H9 (cell line): ENCODE data around the gene DDIAS. TPM values are rescaled to one million over a fixed set of nuclear protein-coding genes. Genes with fewer than 3 reads are reported as not detected.

Experiments used
- DNase-seq: peaks from one replicate; pipeline ENCODE4 v3.0.0-alpha.2; 2017
- H2AFZ ChIP-seq: one replicate; pipeline ENCODE4 v1.6.1; 2013; ENCODE audit warnings: mild to moderate bottlenecking, low read length, control low read depth, moderate library complexity
- H2AK5ac ChIP-seq: 2 replicates; pipeline ENCODE4 v1.6.1; 2013; ENCODE audit warnings: low read length, control low read depth, mixed read lengths; ENCODE audit not compliant: insufficient read length
- H2BK120ac ChIP-seq: one replicate; pipeline ENCODE4 v1.6.1; 2013; ENCODE audit warnings: low read depth, mild to moderate bottlenecking, low read length, control low read depth, inconsistent platforms; ENCODE audit not compliant: poor library complexity, severe bottlenecking
- H2BK12ac ChIP-seq: 2 replicates; pipeline ENCODE4 v1.6.1; 2013; ENCODE audit warnings: low read length, control low read depth, mixed read lengths, low read depth; ENCODE audit not compliant: insufficient read length
- H2BK15ac ChIP-seq: 2 replicates; pipeline ENCODE4 v1.6.1; 2013; ENCODE audit warnings: low read depth, low read length, control low read depth
- H2BK20ac ChIP-seq: one replicate; pipeline ENCODE4 v1.6.1; 2013; ENCODE audit warnings: low read depth, mild to moderate bottlenecking, low read length, control low read depth, inconsistent platforms; ENCODE audit not compliant: poor library complexity, severe bottlenecking
- H2BK5ac ChIP-seq: 2 replicates; pipeline ENCODE4 v1.6.1; 2013; ENCODE audit warnings: low read length, control low read depth, mixed read lengths; ENCODE audit not compliant: insufficient read length
- H3K14ac ChIP-seq: 2 replicates; pipeline ENCODE4 v1.6.1; 2013; ENCODE audit warnings: low read length, control low read depth; ENCODE audit not compliant: insufficient read depth
- H3K18ac ChIP-seq: 2 replicates; pipeline ENCODE4 v1.6.1; 2013; ENCODE audit warnings: low read depth, mild to moderate bottlenecking, mixed read lengths, low read length, control low read depth; ENCODE audit not compliant: insufficient read length
- H3K23ac ChIP-seq: 2 replicates; pipeline ENCODE4 v1.6.1; 2013; ENCODE audit warnings: low read length, control low read depth, mixed read lengths, low read depth; ENCODE audit not compliant: insufficient read length
- H3K23me2 ChIP-seq: 2 replicates; pipeline ENCODE4 v1.6.1; 2013; ENCODE audit warnings: low read depth, mild to moderate bottlenecking, mixed read lengths, low read length, control low read depth; ENCODE audit not compliant: insufficient read length, poor library complexity, severe bottlenecking
- H3K27ac ChIP-seq: 2 replicates; pipeline ENCODE4 v1.5.1; 2013; ENCODE audit warnings: low read length, control low read depth, mixed read lengths, low read depth; ENCODE audit not compliant: insufficient read length
- H3K27me3 ChIP-seq: 2 replicates; pipeline ENCODE4 v1.6.1; 2013; ENCODE audit warnings: low read length, control low read depth, inconsistent platforms; ENCODE audit not compliant: insufficient read depth
- H3K4ac ChIP-seq: 2 replicates; pipeline ENCODE4 v1.6.1; 2013; ENCODE audit warnings: low read depth, mild to moderate bottlenecking, control low read depth, inconsistent platforms, low read length, moderate library complexity
- H3K4me1 ChIP-seq: 2 replicates; pipeline ENCODE4 v1.6.1; 2013; ENCODE audit warnings: low read length, control low read depth, inconsistent platforms; ENCODE audit not compliant: insufficient read depth
- H3K4me2 ChIP-seq: 2 replicates; pipeline ENCODE4 v1.6.1; 2013; ENCODE audit warnings: low read length, control low read depth, mixed read lengths; ENCODE audit not compliant: insufficient read length, insufficient read depth
- H3K56ac ChIP-seq: 2 replicates; pipeline ENCODE4 v1.6.1; 2013; ENCODE audit warnings: low read depth, mild to moderate bottlenecking, mixed read lengths, low read length, control low read depth; ENCODE audit not compliant: insufficient read length
- H3K79me1 ChIP-seq: 2 replicates; pipeline ENCODE4 v1.6.1; 2013; ENCODE audit warnings: low read depth, mild to moderate bottlenecking, moderate library complexity, low read length, control low read depth, inconsistent platforms; ENCODE audit not compliant: insufficient read depth, poor library complexity, severe bottlenecking
- H3K79me2 ChIP-seq: 2 replicates; pipeline ENCODE4 v1.6.1; 2013; ENCODE audit warnings: low read length, control low read depth, inconsistent platforms; ENCODE audit not compliant: insufficient read depth
- H3K9ac ChIP-seq: 2 replicates; pipeline ENCODE4 v1.6.1; 2013; ENCODE audit warnings: low read length, control low read depth, mixed read lengths; ENCODE audit not compliant: insufficient read length; ENCODE audit errors: extremely low read depth
- H3K9me3 ChIP-seq: one replicate; pipeline ENCODE4 v1.6.1; 2013; ENCODE audit warnings: low read depth, low read length, inconsistent platforms; ENCODE audit not compliant: control insufficient read depth
- H3T11ph ChIP-seq: one replicate; pipeline ENCODE4 v1.6.1; 2013; ENCODE audit warnings: mild to moderate bottlenecking, low read length, control low read depth, inconsistent platforms
- H4K20me1 ChIP-seq: one replicate; pipeline ENCODE4 v1.6.1; 2013; ENCODE audit not compliant: control insufficient read depth, insufficient read length, insufficient read depth
- H4K5ac ChIP-seq: 2 replicates; pipeline ENCODE4 v1.6.1; 2013; ENCODE audit warnings: low read depth, mild to moderate bottlenecking, mixed read lengths, low read length, control low read depth; ENCODE audit not compliant: insufficient read length
- H4K8ac ChIP-seq: replicated peaks from 2 replicates; pipeline ENCODE4 v1.6.1; 2013; ENCODE audit warnings: low read length, control low read depth, mixed read lengths, low read depth; ENCODE audit not compliant: insufficient read length
- H4K91ac ChIP-seq: 2 replicates; pipeline ENCODE4 v1.6.1; 2013; ENCODE audit warnings: low read depth, mild to moderate bottlenecking, moderate library complexity, mixed read lengths, low read length, control low read depth; ENCODE audit not compliant: insufficient read length
- H3K27ac Mint-ChIP-seq, 3 experiments: 2 replicates in 2 of 3; 3 replicates in 1 of 3; pipeline ENCODE4 v1.8.0; 2020 to 2021; ENCODE audit warnings: mixed read lengths in 3 of 3, mild to moderate bottlenecking in 1 of 3, moderate library complexity in 1 of 3
- H3K27me3 Mint-ChIP-seq: 2 replicates; pipeline ENCODE4 v1.8.0; 2021; ENCODE audit warnings: low read depth, mild to moderate bottlenecking, moderate library complexity, mixed read lengths
- H3K36me3 Mint-ChIP-seq, 3 experiments: 2 replicates in 2 of 3; 3 replicates in 1 of 3; pipeline ENCODE4 v1.8.0; 2020 to 2021; ENCODE audit warnings: low read depth in 3 of 3, mixed read lengths in 3 of 3; ENCODE audit not compliant: insufficient read depth in 1 of 3
- H3K4me1 Mint-ChIP-seq, 2 experiments: 2 replicates each; pipeline ENCODE4 v1.8.0; 2020; ENCODE audit warnings: mixed read lengths in 2 of 2
- H3K4me3 Mint-ChIP-seq, 2 experiments: 2 replicates in 1 of 2; 3 replicates in 1 of 2; pipeline ENCODE4 v1.8.0; 2020 to 2021; ENCODE audit warnings: mild to moderate bottlenecking in 2 of 2, mixed read lengths in 2 of 2, moderate library complexity in 1 of 2
- H3K9me3 Mint-ChIP-seq, 2 experiments: 2 replicates in 1 of 2; 3 replicates in 1 of 2; pipeline ENCODE4 v1.8.0; 2020; ENCODE audit warnings: mild to moderate bottlenecking in 2 of 2, mixed read lengths in 2 of 2, moderate library complexity in 1 of 2
- CTCF ChIP-seq: fragments of 200-600 bp; sonication (generic); conservative IDR thresholded peaks from 3 replicates; pipeline ENCODE4 v1.8.0; 2021; ENCODE audit warnings: antibody characterized with exemption, mild to moderate bottlenecking
- WGBS: extraction: QIAGEN DNeasy Blood & Tissue Kit; methylation state at CpG from one replicate; pipeline ENCODE4 v1.1.7; 2013; ENCODE audit warnings: missing lambda C conversion rate, low lambda C conversion rate, mixed read lengths; ENCODE audit not compliant: insufficient read length; ENCODE audit errors: extremely low coverage; 5-methylcytosine and 5-hydroxymethylcytosine counted together
- total RNA-seq: library from RNA; stranded (reverse); gene quantifications from 2 replicates; pipeline ENCODE4 v1.2.1, GENCODE V29; 2021

DDIAS gene
- total RNA-seq, 1 experiment from 2014 or later = 18.6 TPM

GRCh38 chr11:82981852-82982251 lies 80.3 kb downstream of the DDIAS start:
- Histone ChIP-seq H3K79me1 (no peaks in the 10 kb centered on the region), H2BK120ac (no peak overlapping the region), H2AFZ (no peak overlapping the region), H3K27ac (no peak overlapping the region), H3K23ac (no peak overlapping the region), H4K91ac (no peak overlapping the region), H3K18ac (no peak overlapping the region), H4K5ac (no peak overlapping the region), H4K20me1 (no peaks in the 10 kb centered on the region), H2BK12ac (no peak overlapping the region), H2AK5ac (no peak overlapping the region), H3K79me2 (no peaks in the 10 kb centered on the region), H3K9ac (no peak overlapping the region), H3K23me2 (no peaks in the 10 kb centered on the region), H2BK15ac (no peak overlapping the region), H3K4me2 (no peak overlapping the region), H3K4ac (no peak overlapping the region), H3K56ac (no peak overlapping the region), H4K8ac (no peak overlapping the region), H3T11ph (no peak overlapping the region), H3K14ac (no peak overlapping the region), H3K9me3 (no peaks in the 10 kb centered on the region), H3K4me1 (peaks cover 5% of the 10 kb centered on the region), H3K27me3 (no peaks in the 10 kb centered on the region), H2BK5ac (no peak overlapping the region), H2BK20ac (no peak overlapping the region)
- Mint-ChIP-seq H3K4me3 (no peak overlapping the region), H3K4me1 (peaks cover 6 to 7% of the 10 kb centered on the region in 2 experiments), H3K27me3 (no peaks in the 10 kb centered on the region), H3K9me3 (no peaks in the 10 kb centered on the region), H3K36me3 (peaks cover 0 to 2% (median 0%) of the 10 kb centered on the region in 3 experiments; a peak in 2 of 7 replicates), H3K27ac (no peak overlapping the region)
- no peak for DNase-seq
- TF ChIP-seq CTCF = no peak
- WGBS = no CpG with 5 or more reads among the region's 6 CpGs

Other genes starting within 250 kb of the DDIAS start
- 0.13 and 0.44 TPM in 2 replicates for gene FAM181B, start 167.9 kb upstream of the DDIAS start, total RNA-seq
- gene PRCP, start 1.3 kb upstream of the DDIAS start, total RNA-seq = 56.2 and 56.7 TPM in 2 replicates
- 4.8 and 5.7 TPM in 2 replicates for gene RAB30, start 170.2 kb downstream of the DDIAS start, total RNA-seq